Breast epithelium (tissue), 3 donors: Measurements from ENCODE around the gene CCDC146.

Experiments used
- POLR2A ChIP-seq: fragments of 450-650 bp; IDR thresholded peaks from one replicate; pipeline ENCODE4 v1.6.1; 2016; ENCODE audit warnings: antibody characterized with exemption, mild to moderate bottlenecking, moderate library complexity
- POLR2AphosphoS5 ChIP-seq, 3 donors: sonication (generic); formaldehyde crosslinking; IDR thresholded peaks; one replicate each; pipeline ENCODE4 v1.6.1; 2017; ENCODE audit warnings: antibody characterized with exemption in 3 of 3
- TF ChIP-seq, protein P1 (sequence below), 3 donors: fragments of 450-650 bp; IDR thresholded peaks; one replicate each; pipeline ENCODE4 v1.5.1; 2016 to 2017; ENCODE audit warnings: antibody characterized with exemption in 3 of 3, mild to moderate bottlenecking in 3 of 3, moderate library complexity in 3 of 3

DNA sequence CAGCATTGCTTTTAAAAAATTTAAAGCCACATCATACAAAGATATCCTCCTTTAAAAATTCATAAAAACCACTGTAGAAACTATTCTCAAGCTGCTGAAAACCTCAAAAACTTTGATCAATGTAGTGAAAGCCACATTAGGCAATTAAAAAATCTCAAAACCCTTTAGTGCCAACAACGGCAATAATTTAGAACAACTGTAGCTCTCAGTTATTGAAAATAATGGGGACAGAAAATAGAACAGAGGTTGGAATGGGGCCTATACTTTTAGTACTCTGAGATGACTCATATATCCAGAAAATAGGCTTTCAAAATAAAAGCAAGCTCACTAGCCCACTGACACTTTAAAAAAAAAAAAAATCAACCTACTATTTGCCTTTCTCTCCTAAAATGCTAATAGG lies 206.3 kb downstream of the CCDC146 start:
- TF ChIP-seq POLR2A (no peak), POLR2AphosphoS5 (IDR thresholded peaks at IDR 0.05) (no peak)
- TF ChIP-seq, protein P1, sequence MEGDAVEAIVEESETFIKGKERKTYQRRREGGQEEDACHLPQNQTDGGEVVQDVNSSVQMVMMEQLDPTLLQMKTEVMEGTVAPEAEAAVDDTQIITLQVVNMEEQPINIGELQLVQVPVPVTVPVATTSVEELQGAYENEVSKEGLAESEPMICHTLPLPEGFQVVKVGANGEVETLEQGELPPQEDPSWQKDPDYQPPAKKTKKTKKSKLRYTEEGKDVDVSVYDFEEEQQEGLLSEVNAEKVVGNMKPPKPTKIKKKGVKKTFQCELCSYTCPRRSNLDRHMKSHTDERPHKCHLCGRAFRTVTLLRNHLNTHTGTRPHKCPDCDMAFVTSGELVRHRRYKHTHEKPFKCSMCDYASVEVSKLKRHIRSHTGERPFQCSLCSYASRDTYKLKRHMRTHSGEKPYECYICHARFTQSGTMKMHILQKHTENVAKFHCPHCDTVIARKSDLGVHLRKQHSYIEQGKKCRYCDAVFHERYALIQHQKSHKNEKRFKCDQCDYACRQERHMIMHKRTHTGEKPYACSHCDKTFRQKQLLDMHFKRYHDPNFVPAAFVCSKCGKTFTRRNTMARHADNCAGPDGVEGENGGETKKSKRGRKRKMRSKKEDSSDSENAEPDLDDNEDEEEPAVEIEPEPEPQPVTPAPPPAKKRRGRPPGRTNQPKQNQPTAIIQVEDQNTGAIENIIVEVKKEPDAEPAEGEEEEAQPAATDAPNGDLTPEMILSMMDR (IDR thresholded peaks at IDR 0.05): no peak
